ENCODE measurements around the gene CAMSAP2.

- TF ChIP-seq TBP (IDR thresholded peaks at IDR 0.05; ENCODE audit: low read depth, low read length) (no peak), EP300 (IDR thresholded peaks at IDR 0.05; ENCODE audit: borderline replicate concordance in 1 of 2, low read depth in 2 of 2, low read length in 2 of 2) (no peak), NRF1 (IDR thresholded peaks at IDR 0.05; ENCODE audit: low read depth, low read length) (no peak)
- TF ChIP-seq, protein P1, sequence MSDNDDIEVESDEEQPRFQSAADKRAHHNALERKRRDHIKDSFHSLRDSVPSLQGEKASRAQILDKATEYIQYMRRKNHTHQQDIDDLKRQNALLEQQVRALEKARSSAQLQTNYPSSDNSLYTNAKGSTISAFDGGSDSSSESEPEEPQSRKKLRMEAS (IDR thresholded peaks at IDR 0.05), result no peak
Measured at GRCh38 chr1:200846398-200846797, 107.7 kb downstream of the CAMSAP2 start.
